HEK293T (cell line): ENCODE results near the gene ATP1A3.

Source experiments
- CTCF ChIA-PET: fragments of 350-600 bp; formaldehyde crosslinking; extraction: SDS; loops from one replicate; lab custom pipeline; 2021; ENCODE audit warnings: antibody characterized with exemption, inconsistent platforms; lab: Yijun Ruan, JAX
- POLR2A ChIA-PET: fragments of 350-600 bp; formaldehyde crosslinking; extraction: SDS; loops from one replicate; lab custom pipeline; 2020; ENCODE audit warnings: antibody characterized with exemption, inconsistent platforms; lab: Yijun Ruan, JAX
- DNase-seq: peaks from one replicate; pipeline ENCODE4 v3.0.0; 2012; ENCODE audit warnings: mixed read lengths; ENCODE audit errors: extremely low spot score
- ARNT ChIP-seq: fragments of 450-650 bp; IDR thresholded peaks from 2 replicates; pipeline ENCODE4 v1.6.1; 2017; ENCODE audit warnings: mild to moderate bottlenecking
- BHLHE40 ChIP-seq: fragments of 450-650 bp; IDR thresholded peaks from 2 replicates; pipeline ENCODE4 v1.6.1; 2016; ENCODE audit warnings: mild to moderate bottlenecking, moderate library complexity, borderline replicate concordance
- CTBP1 ChIP-seq: fragments of 450-650 bp; IDR thresholded peaks from 2 replicates; pipeline ENCODE4 v1.6.1; 2016; ENCODE audit warnings: borderline replicate concordance
- ELF4 ChIP-seq: fragments of 450-650 bp; IDR thresholded peaks from 2 replicates; pipeline ENCODE4 v1.6.1; 2017; ENCODE audit warnings: antibody characterized with exemption
- FOXA1 ChIP-seq: fragments of 450-650 bp; IDR thresholded peaks from 2 replicates; pipeline ENCODE4 v1.6.1; 2016; ENCODE audit warnings: mild to moderate bottlenecking
- FOXK2 ChIP-seq: fragments of 450-650 bp; IDR thresholded peaks from 2 replicates; pipeline ENCODE4 v1.6.1; 2016; ENCODE audit warnings: mild to moderate bottlenecking
- FOXM1 ChIP-seq: fragments of 450-650 bp; IDR thresholded peaks from 2 replicates; pipeline ENCODE4 v1.6.1; 2017; ENCODE audit warnings: mild to moderate bottlenecking, borderline replicate concordance
- HDGF ChIP-seq: fragments of 450-650 bp; IDR thresholded peaks from 2 replicates; pipeline ENCODE4 v1.6.1; 2017; ENCODE audit warnings: antibody characterized with exemption, borderline replicate concordance
- L3MBTL2 ChIP-seq: fragments of 450-650 bp; conservative IDR thresholded peaks from 2 replicates; pipeline ENCODE4 v1.6.1; 2016; ENCODE audit warnings: mild to moderate bottlenecking
- LEF1 ChIP-seq: fragments of 450-650 bp; IDR thresholded peaks from 2 replicates; pipeline ENCODE4 v1.6.1; 2017; ENCODE audit warnings: mild to moderate bottlenecking, borderline replicate concordance
- NFRKB ChIP-seq: fragments of 450-650 bp; IDR thresholded peaks from 2 replicates; pipeline ENCODE4 v1.6.1; 2016; ENCODE audit warnings: mild to moderate bottlenecking, moderate library complexity
- SP1 ChIP-seq: fragments of 450-650 bp; IDR thresholded peaks from 2 replicates; pipeline ENCODE4 v1.6.1; 2017
- SUZ12 ChIP-seq: fragments of 450-650 bp; IDR thresholded peaks from 2 replicates; pipeline ENCODE4 v1.6.1; 2016; ENCODE audit warnings: mild to moderate bottlenecking
- TARDBP ChIP-seq: fragments of 450-650 bp; IDR thresholded peaks from 2 replicates; pipeline ENCODE4 v1.6.1; 2016
- ZNF384 ChIP-seq: fragments of 450-650 bp; IDR thresholded peaks from 2 replicates; pipeline ENCODE4 v1.6.1; 2016
- TF ChIP-seq, protein P1 (sequence below): fragments of 450-650 bp; IDR thresholded peaks from 2 replicates; pipeline ENCODE4 v1.6.1; 2016

The ATP1A3 gene

DNA sequence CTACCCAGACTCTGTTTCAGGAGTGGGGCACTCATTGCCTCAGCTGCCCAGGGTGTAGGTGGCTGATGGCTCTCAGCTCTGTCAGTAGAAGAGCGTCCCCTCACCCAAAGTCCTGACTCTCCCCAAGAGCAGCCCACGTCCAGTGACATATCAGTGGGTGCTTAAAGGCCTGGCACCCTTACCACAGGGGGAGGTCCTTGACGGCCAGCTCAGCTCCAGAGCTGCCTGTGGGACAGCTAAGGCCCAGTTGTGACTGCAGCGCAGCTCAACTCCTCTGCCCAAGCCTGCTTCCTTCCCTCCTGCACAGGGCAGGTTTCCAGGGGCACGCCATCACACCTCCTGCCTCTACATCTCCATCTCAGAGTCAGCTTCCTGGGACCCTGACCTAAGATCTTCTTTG is 43.6 kb upstream of the ATP1A3 start:
- TF ChIP-seq, protein P1, sequence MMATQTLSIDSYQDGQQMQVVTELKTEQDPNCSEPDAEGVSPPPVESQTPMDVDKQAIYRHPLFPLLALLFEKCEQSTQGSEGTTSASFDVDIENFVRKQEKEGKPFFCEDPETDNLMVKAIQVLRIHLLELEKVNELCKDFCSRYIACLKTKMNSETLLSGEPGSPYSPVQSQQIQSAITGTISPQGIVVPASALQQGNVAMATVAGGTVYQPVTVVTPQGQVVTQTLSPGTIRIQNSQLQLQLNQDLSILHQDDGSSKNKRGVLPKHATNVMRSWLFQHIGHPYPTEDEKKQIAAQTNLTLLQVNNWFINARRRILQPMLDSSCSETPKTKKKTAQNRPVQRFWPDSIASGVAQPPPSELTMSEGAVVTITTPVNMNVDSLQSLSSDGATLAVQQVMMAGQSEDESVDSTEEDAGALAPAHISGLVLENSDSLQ = no peak
- TF ChIP-seq SUZ12 (no peak), ARNT (no peak), FOXA1 (no peak), CTBP1 (no peak), FOXM1 (no peak), LEF1 (no peak), SP1 (no peak), TARDBP (no peak), FOXK2 (no peak), ZNF384 (no peak), NFRKB (no peak), HDGF (no peak), BHLHE40 (no peak), L3MBTL2 (no peak), ELF4 (no peak)
- CTCF ChIA-PET = no interaction called here
- DNase-seq = no peak
- POLR2A ChIA-PET = interaction anchor here (1.2 to 2.8 kb wide), 3 partner anchors 9 to 178 kb away, joined by 3 to 11 read pairs (median 8); partner anchors contain the start of genes RPS19 and ZNF574

DNA sequence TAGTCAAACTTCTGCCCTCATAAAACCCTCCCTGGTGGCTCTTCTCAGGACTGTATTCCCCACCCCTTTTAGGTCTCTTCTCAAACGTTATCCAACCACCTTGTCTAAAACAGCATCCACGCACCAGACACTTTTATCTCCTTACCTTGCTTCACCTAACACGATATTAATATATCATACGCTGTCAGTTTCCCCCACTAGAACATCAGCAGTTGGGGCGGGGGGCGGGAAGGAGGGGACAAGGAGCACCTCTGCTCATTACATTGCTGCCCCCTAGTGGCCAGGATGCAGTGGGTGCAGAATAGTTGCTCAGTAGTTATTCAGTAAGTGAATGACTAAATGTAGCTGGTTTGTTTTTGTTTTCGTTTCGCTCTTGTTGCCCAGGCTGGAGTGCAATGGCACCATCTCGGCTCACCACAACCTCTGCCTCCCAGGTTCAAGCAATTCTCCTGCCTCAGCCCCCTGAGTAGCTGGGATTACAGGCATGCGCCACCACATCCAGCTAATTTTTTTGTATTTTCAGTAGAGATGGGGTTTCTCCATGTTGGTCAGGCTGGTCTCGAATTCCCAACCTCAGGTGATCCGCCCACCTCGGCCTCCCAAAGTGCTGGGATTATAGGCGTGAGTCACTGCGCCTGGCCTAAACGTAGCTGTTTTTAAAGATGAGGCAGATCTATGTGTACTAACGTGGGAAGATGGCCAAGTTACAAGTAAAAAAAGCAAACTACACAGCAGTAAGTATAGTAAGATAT is 40.8 kb upstream of the ATP1A3 start:
- CTCF ChIA-PET = interaction anchor here (0.6 to 1.6 kb wide), 14 partner anchors 8 to 224 kb away, joined by 3 to 10 read pairs (median 4); partner anchors contain the start of gene RABAC1
- peak; percentile 83 for DNase-seq
- POLR2A ChIA-PET = interaction anchor here (0.6 to 1.3 kb wide), 3 partner anchors 10 to 161 kb away, joined by 3 to 5 read pairs (median 3); partner anchors contain the start of gene RABAC1
- TF ChIP-seq, protein P1 = peak; percentile 87

DNA sequence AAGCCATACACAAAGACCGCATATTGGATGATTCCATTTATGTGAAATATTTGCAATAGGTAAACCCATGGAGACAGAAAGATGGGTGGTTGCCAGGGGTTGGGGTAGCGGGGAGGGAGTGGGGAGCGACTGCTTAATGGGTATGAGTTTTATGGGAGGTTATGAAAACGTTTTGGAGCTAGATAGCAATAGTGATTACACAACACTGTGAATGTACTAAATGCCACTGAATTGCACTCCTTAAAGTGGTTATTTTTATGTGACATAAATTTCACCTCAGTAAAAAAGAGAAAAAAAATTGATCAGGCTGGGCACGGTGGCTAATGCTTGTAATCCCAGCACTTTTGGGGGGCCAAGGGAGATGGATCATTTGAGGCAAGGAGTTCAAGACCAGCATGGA is 39.4 kb upstream of the ATP1A3 start:
- DNase-seq = no peak
- CTCF ChIA-PET = no interaction called here
- TF ChIP-seq ARNT (no peak), ELF4 (no peak), FOXK2 (no peak), LEF1 (no peak), TARDBP (no peak), SUZ12 (no peak), FOXA1 (no peak), BHLHE40 (no peak), FOXM1 (no peak)
- POLR2A ChIA-PET = no interaction called here

DNA sequence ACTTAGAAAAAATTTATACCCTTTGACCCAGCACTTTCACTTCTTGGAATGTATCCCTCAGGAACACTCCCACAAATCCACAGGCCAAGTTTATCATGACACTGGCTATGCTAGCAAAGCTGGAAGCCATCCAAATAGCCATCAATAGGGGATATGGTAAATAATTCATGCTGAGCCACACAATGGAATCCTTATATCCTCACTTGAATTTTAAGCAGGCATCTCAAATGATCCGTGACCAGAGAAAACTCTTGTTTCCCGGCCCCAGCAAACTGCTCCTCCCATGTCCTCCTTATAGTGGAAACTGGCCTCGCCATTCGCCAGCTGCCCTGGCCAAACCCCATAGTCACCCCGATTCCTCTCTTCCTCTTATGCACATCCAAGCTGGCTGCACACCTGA is 38.4 kb upstream of the ATP1A3 start:
- POLR2A ChIA-PET = no interaction called here
- no peak for TF ChIP-seq BHLHE40
- no peak for TF ChIP-seq FOXM1
- TF ChIP-seq CTBP1 = no peak; the same call in 1 of the 2 replicates
- no peak for TF ChIP-seq L3MBTL2
- TF ChIP-seq HDGF = no peak
- TF ChIP-seq ZNF384 = no peak
- TF ChIP-seq SUZ12 = no peak
- no peak for TF ChIP-seq TARDBP
- TF ChIP-seq ELF4 = no peak
- no peak for TF ChIP-seq FOXA1
- TF ChIP-seq SP1 = no peak
- no peak for TF ChIP-seq ARNT
- DNase-seq = peak; percentile 47
- CTCF ChIA-PET = interaction anchor here (1.8 kb wide), 1 partner anchor 9 kb away, joined by 6 read pairs; no protein-coding TSS in a partner anchor

DNA sequence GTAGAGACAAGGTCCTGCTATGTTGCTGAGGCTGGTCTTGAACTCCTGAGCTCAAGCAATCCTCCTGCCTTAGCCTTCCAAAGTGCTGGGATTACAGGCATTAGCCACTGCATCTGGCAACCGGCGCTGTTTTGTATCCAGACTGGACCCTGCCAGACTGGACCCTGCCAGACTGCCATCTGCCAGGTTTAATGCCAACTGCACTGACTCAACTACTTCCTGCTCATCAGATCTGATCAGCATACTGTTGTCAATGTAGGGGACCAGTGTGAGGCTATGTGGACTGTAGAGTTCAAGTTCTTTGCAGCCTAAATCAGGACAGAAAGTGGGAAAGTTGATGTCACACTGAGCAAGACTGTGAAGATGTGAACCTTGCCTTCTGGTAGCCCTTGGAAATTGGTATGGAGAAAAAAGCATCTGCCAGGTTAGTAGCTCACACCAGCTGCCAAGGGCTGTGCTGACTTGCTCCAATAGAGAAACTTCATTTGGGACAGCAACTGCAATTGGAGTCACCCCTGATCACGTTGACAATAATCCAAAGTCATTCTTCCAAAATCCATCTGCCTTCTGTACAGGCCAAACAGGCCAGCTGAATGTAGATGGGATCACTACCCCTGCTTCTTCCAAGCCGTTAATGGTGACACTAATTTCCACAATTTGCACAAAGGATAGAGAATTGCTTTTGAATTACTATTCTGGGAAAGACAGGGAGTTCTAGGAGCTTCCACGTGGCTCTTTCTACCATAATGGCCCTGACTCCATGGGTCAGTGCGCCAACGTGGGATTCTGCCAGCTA is 36.8 kb upstream of the ATP1A3 start:
- ChIA-PET CTCF (interaction anchor here (0.9 to 1.8 kb wide), 2 partner anchors 8 to 14 kb away, joined by 3 to 6 read pairs; no protein-coding TSS in a partner anchor), POLR2A (interaction anchor here (1.2 kb wide), 1 partner anchor 31 kb away, joined by 4 read pairs; no protein-coding TSS in a partner anchor)
- TF ChIP-seq FOXM1 (no peak), L3MBTL2 (no peak), SP1 (no peak), BHLHE40 (no peak), LEF1 (no peak), ZNF384 (no peak), NFRKB (no peak), SUZ12 (no peak), FOXA1 (no peak), ARNT (no peak), TARDBP (no peak), HDGF (no peak), ELF4 (no peak)
- TF ChIP-seq, protein P1 = no peak
- DNase-seq = no peak
